Dendritic cell treated with granulocyte-macrophage colony-stimulating factor and Interleukin-4, amounts not matched to agents 40 ng/mL and 50 ng/mL, for 4 days (primary cell): Measurements from ENCODE around the gene TACC2.

ENCODE experiments used
- H3K27ac Mint-ChIP-seq: one replicate; pipeline ENCODE4 v1.8.0; 2022; ENCODE audit warnings: mild to moderate bottlenecking, mixed read lengths
- H3K27me3 Mint-ChIP-seq: one replicate; pipeline ENCODE4 v1.8.0; 2022; ENCODE audit warnings: mild to moderate bottlenecking, mixed read lengths
- H3K36me3 Mint-ChIP-seq: one replicate; pipeline ENCODE4 v1.8.0; 2022; ENCODE audit warnings: low read depth, mixed read lengths
- H3K4me1 Mint-ChIP-seq: one replicate; pipeline ENCODE4 v1.8.0; 2022; ENCODE audit warnings: low read depth, mixed read lengths
- H3K4me3 Mint-ChIP-seq: one replicate; pipeline ENCODE4 v1.8.0; 2022; ENCODE audit warnings: mild to moderate bottlenecking, moderate library complexity, mixed read lengths
- H3K9me3 Mint-ChIP-seq: one replicate; pipeline ENCODE4 v1.8.0; 2022; ENCODE audit warnings: mixed read lengths
- intact Hi-C: fragments of 100-400 bp; cut with micrococcal nuclease; formaldehyde crosslinking; loops from one replicate; pipeline ENCODE4 v1.15.0; 2022

TACC2 gene

DNA sequence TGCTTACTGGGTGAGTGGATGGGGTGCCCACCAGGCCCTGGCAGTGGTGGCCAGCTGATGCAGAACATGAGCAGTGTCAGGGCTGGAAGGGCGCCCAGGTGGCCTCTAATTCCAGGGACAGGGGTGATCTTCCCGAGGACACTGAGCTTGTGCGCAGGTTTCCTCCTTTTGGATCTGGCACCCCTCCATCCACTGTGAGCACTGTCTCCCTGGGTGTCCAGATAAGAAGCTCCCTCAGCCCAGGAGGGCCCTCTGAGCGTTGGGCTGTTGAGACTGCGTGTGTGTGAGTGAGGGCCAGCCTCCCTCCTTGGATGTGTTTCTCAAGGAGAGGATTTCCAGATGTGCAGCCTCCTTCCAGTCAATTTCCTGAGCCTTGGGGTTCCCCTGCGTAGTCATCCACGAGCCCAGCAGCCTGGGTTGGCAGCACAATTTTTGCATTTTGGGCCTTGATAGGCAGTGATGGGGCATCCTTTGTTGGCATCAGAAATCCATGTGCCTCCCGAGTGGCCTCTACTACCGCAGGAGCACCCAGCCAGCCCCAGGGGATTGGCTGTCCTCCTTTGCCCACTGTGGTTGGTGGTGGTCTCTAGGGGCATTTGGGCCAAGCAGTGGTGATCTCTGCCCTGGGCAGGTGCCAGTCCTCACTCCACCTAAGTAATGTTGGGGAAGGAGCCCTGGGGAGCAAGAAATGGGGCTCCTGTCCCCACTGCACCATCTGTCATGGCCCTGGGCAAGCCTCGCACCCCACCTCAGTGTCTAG is 261.2 kb downstream of the TACC2 start:
- Mint-ChIP-seq H3K36me3 (no peaks in the 10 kb centered on the region), H3K27me3 (no peaks in the 10 kb centered on the region), H3K27ac (no peak overlapping the region), H3K4me1 (no peaks in the 10 kb centered on the region), H3K4me3 (no peak overlapping the region), H3K9me3 (no peaks in the 10 kb centered on the region)
- intact Hi-C loops = no loop called here

DNA sequence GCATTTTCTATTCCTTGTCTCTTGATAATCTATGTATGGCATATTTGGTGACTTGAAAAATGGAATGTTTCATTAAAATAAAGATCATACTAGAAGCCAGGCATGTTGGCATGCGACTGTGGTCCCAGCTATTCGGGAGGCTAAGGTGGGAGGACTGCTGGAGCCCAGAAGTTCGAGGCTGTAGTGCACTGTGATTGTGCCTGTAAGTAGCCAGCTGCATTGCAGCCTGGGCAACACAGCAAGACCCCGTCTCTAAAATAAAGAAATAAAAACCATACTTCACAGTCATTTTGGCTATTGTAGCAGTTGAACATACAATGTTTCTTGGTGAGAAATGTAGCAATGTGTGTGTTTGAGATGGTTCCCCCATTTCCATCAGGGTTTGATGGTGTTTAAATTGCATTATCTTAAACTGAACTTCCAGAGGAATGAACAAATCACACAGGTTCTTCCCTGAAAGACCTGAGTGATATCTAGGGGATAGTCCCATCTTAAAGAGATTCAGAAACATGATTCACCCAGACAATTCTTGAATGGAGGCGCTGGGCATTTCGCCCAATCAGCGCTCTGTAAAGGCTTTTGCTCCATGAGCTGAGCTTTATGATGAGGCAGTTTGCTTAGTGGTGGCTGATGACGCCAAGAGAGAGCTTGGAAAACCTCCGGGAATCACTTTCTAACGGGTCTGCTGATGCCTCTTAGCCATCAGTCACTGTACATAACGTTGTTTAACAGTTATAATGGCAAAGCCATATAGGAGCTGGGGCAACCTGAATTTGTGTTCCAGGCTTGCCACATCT is 262.7 kb downstream of the TACC2 start:
- H3K9me3 Mint-ChIP-seq = no peaks in the 10 kb centered on the region
- H3K4me1 Mint-ChIP-seq = no peaks in the 10 kb centered on the region
- H3K36me3 Mint-ChIP-seq = no peaks in the 10 kb centered on the region
- H3K27me3 Mint-ChIP-seq = no peaks in the 10 kb centered on the region
- no peak overlapping the region for H3K27ac Mint-ChIP-seq
- intact Hi-C loops = no loop called here
- H3K4me3 Mint-ChIP-seq = no peak overlapping the region

DNA sequence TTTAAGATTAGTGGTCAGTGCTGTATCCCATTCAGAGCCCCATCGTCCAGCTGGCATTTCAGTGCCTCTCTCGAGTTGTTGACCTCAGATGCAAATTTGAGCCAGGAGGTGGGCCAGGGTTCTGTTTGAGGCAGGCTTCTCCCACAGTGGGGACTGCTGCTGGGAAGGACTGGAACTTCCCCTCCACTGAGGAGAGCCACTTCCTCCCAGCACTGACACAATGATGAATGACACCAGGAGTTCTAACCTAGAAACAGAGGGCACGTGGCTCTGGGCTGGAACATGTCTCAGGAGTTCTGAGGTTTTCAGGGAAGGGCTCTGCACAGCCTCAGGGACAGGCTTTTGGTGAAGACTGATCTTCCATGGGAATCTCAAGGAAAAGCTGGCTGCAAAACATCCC is 263.8 kb downstream of the TACC2 start:
- H3K4me3 Mint-ChIP-seq = no peak overlapping the region
- H3K27ac Mint-ChIP-seq = no peak overlapping the region
- no peaks in the 10 kb centered on the region for H3K36me3 Mint-ChIP-seq
- no peaks in the 10 kb centered on the region for H3K9me3 Mint-ChIP-seq
- no peaks in the 10 kb centered on the region for H3K27me3 Mint-ChIP-seq
- no peaks in the 10 kb centered on the region for H3K4me1 Mint-ChIP-seq
- intact Hi-C loops = no loop called here

DNA sequence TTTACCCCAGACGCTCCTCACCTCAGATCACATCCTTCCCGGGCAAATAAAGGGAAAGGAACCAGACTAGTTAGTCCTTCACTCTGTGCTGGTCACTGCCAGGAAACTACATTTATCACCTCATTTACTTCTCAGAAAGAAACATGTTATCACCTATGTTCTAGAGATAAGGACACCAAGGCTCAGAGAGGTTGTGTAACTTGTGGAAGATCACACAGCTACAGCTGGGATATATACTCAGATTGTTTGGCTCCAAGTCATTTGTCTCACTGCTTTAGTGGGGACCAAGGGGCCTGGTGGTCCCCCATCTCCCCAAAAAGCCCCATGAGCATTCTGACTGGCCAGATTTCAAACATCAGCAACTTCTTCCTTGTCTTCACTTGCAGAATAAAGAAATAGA is 264.6 kb downstream of the TACC2 start:
- no peaks in the 10 kb centered on the region for H3K4me1 Mint-ChIP-seq
- H3K4me3 Mint-ChIP-seq = no peak overlapping the region
- no peaks in the 10 kb centered on the region for H3K27me3 Mint-ChIP-seq

DNA sequence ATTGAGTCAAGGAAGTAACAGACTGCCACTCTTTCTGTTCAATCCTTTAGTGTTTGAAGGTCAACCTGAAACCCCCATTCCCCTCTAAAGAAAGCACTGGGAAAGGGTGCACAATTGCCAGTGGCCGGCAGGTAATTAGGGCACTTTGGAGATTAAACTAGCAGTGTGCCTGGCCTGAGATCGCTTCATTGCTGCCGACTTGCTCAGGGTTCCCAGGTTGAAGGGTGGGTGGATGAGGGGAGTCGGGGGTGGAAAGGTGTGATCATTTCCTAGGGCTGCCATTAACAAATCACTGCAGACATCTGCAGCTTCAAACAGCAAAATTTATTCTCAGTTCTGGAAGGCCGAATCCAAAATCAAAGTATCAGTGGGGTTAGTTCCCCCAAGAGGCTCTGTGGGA is 265.9 kb downstream of the TACC2 start:
- Mint-ChIP-seq H3K4me3 (no peak overlapping the region), H3K9me3 (no peaks in the 10 kb centered on the region), H3K27me3 (peaks cover 2% of the 10 kb centered on the region), H3K27ac (no peak overlapping the region), H3K36me3 (no peaks in the 10 kb centered on the region), H3K4me1 (no peaks in the 10 kb centered on the region)
- intact Hi-C loops = no loop called here

More for the DNA sequence above, 264.6 kb downstream of the TACC2 start:
- intact Hi-C loops = no loop called here
- Mint-ChIP-seq H3K9me3 (no peaks in the 10 kb centered on the region), H3K36me3 (no peaks in the 10 kb centered on the region), H3K27ac (no peak overlapping the region)

DNA sequence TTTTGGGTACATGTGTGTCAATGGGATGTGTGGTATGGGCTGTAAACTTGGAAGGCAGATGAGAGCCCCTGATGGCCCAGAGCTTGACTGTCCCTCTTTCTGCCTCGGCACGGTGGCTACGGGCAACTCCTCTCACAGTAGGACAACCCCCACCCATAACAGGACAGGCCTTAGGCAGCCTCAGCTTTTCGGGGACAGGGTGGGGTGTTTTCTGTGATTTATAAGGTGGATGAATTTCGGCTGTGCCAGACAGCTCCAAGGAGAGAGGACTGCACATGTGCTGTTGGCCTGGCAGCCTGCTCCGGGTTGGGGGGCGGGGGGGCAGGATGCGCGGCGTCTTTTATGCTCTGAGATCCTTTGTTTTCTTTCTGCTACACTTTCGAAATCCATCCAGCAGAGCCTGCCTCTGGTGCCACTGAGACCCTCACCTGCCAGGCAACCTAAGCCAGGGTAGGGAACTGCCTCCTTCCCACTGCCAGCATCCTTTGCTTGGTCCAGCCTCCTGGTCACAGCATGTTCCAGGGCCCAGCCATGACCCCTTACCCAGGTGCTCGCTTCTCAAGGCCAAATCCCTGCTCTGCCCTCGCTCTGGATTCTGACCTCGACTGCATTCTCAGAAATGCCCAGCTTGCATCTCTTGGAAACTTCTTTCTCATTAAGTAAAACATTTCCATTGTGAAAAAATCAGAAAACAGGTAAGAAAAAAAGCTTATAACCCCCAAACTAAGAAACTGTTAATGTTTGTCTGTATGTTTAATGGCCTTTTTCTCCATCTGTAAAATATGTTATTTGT is 266.7 kb downstream of the TACC2 start:
- Mint-ChIP-seq H3K4me3 (no peak overlapping the region), H3K27me3 (peaks cover 3% of the 10 kb centered on the region), H3K27ac (no peak overlapping the region), H3K9me3 (no peaks in the 10 kb centered on the region), H3K36me3 (no peaks in the 10 kb centered on the region), H3K4me1 (no peaks in the 10 kb centered on the region)
- intact Hi-C loops = no loop called here

DNA sequence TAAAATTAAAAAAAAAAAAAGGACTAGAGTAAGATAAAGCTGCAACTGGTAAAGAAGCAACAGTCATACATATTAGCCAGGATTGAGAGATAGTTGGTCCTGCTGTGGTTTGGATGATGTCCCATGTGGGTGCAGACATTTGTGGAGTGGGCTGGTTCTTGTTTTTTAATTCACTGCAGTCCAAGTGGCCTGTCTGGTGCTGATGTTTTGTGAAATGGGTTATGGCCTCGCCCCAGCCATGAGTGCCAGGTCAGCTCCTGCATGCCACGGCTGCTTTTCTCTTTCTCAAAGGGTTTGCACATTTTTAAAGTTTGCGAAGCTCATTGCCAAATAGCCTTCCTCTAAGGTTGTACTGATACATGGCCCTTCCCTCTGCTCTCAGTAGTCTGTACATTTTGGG is 268.1 kb downstream of the TACC2 start:
- Mint-ChIP-seq H3K9me3 (no peaks in the 10 kb centered on the region), H3K36me3 (no peaks in the 10 kb centered on the region), H3K27me3 (peaks cover 3% of the 10 kb centered on the region), H3K4me3 (no peak overlapping the region), H3K4me1 (no peaks in the 10 kb centered on the region), H3K27ac (no peak overlapping the region)
- intact Hi-C loops = no loop called here

DNA sequence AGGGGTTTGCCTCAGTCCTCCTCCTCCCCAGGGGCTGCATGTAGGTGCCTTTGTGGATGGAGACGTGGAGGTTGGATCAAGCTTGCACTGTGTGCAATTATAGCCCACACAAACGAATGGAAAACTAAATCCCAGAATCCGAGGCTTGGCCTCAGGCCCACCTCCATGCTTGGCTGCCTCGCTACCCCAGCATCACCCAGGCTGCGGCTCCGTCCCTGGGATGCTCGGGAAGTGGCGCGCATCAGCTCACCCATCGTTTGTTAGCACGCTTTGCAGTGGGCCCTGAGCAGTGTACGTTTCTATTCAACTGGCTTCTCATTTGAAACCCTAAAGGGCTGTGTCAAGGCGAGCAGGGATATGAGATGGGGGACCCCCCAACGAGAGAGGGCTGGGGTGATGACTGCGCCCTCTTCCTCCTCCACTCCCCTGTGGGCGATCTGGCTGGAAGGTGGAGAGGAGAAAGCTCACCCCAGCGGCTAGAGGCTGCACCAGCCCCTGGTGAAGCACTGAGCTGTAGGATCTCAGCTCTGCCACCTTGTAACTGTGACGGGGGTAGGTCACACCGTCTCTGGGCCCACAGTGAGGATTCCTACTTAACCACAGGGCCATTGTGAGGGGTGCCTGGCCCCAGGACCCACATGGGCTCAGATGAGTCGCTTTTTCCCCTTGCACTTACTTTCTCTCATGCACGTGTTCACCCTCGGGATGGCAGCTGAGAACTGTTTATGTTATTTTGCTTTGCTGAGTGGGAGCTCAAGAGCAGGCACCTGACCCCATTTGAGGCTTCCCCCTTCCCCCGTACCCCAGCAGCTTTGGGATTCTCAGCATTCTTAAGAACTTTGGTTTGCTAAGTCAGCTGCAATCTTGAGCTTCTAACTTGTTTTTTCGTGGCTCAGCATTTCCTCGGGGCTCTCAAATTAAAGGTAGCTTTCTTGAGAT is 269.4 kb downstream of the TACC2 start:
- Mint-ChIP-seq H3K36me3 (no peaks in the 10 kb centered on the region), H3K27me3 (peaks cover 8% of the 10 kb centered on the region), H3K4me1 (no peaks in the 10 kb centered on the region), H3K27ac (no peak overlapping the region), H3K4me3 (no peak overlapping the region), H3K9me3 (peaks cover 7% of the 10 kb centered on the region)
- intact Hi-C loops = no loop called here

DNA sequence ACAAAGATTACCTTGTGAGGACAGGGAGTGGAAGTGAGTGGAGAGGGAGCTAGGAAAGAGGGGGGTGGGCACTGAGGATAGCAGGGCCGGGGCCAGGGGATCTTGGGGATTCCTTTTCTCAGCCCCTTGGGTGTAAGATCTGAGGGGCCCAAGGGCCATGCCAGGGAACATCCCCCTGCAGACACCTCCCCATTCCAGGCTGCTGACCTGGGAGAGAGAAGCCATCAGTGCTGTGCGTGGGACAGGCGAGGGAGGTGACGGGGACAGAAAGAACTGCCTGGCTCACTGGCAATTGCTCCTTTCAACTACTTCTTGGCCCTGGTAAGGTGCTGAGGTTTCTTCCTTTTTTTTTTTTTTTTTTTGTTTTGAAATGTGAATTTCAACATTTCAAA is 270.1 kb downstream of the TACC2 start:
- intact Hi-C loops = no loop called here
- Mint-ChIP-seq H3K27me3 (peaks cover 8% of the 10 kb centered on the region), H3K36me3 (no peaks in the 10 kb centered on the region), H3K9me3 (peaks cover 10% of the 10 kb centered on the region), H3K4me3 (no peak overlapping the region), H3K4me1 (no peaks in the 10 kb centered on the region), H3K27ac (no peak overlapping the region)

DNA sequence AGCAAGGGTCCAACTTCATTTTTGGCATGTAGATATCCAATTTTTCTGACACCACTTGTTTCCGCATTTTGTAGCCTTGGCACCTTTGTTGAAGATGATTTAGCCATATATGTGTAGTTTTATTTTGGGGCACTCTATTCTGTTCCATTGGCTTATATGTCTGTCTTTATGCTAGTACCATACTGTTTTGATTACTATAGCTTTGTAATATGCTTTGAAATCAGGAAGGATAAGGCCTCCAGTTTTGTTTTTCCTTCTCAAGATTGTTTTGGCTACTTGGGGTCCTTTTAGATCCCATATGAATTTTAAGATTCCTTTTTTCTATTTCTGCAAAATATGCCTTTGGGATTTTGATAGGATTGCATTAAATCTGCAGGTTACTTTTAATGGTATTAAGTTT is 272.6 kb downstream of the TACC2 start:
- Mint-ChIP-seq H3K27me3 (peaks cover 10% of the 10 kb centered on the region), H3K27ac (no peak overlapping the region)
- intact Hi-C loops = no loop called here

DNA sequence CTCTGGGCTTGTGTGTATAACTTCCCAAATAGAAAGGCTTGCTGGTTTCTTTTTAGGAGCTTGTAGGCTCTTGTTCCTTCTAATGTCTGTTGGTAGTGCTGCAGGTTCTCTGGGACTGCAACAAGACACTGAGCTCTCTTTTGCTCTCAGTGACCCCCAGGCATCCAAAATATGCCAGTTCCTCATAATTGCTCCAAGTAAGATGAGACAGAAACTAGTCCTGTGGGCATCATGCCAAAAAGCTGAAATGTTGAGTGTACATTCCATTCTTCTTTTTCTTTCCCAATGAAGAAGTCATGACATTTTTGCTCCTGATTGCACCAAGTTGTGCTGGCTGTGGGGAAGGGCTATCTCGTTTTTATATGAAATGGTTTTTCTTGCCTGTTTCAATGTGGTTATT is 275.0 kb downstream of the TACC2 start:
- Mint-ChIP-seq H3K27me3 (peaks cover 10% of the 10 kb centered on the region), H3K9me3 (peaks cover 10% of the 10 kb centered on the region), H3K36me3 (no peaks in the 10 kb centered on the region), H3K4me3 (no peak overlapping the region), H3K27ac (no peak overlapping the region), H3K4me1 (no peaks in the 10 kb centered on the region)
- intact Hi-C loops = no loop called here

More for the DNA sequence above, 272.6 kb downstream of the TACC2 start:
- H3K4me1 Mint-ChIP-seq = no peaks in the 10 kb centered on the region
- H3K4me3 Mint-ChIP-seq = no peak overlapping the region
- H3K9me3 Mint-ChIP-seq = peaks cover 10% of the 10 kb centered on the region
- no peaks in the 10 kb centered on the region for H3K36me3 Mint-ChIP-seq

DNA sequence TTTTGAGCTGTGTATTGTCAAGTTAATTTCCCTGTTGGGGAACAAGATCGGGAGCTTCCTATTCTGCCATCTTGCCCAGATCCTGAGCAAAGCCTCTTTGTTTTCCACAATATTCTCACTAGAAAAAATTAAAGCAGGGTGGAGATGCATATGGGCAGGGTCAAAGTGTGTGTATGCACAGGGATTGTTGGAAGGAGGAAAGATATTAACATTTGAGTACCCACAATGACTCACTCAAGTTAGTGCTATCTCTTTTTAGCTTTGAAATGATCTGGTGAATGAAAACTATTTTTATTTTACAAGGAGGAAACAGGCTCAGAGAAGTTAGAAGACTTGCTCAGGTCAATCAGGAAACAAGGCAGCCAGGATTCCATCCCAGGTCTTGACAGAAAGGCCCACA is 275.5 kb downstream of the TACC2 start:
- Mint-ChIP-seq H3K4me1 (no peaks in the 10 kb centered on the region), H3K4me3 (no peak overlapping the region), H3K27ac (no peak overlapping the region), H3K9me3 (peaks cover 10% of the 10 kb centered on the region), H3K27me3 (peaks cover 10% of the 10 kb centered on the region), H3K36me3 (no peaks in the 10 kb centered on the region)
- intact Hi-C loops = no loop called here

DNA sequence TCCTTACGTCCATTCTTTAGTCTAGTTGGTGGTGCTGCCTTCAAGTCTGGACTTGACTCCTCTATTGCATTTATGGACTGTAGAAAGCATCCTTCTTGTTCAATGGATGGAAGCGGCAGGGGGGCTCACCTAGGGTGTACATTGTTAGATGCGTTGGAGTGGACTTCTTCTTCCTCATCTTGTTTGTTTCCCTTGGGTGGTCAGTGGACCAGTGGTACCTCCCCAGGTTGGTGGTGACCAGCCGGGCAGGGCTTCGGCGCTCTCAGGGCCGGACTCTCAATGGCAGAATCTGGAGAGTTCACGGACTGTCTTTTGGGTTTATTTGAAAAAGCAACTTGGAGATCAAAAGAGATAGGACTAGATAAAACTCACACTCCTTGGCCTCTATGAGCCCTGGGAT is 276.0 kb downstream of the TACC2 start:
- Mint-ChIP-seq H3K9me3 (peaks cover 10% of the 10 kb centered on the region), H3K36me3 (no peaks in the 10 kb centered on the region), H3K4me1 (no peaks in the 10 kb centered on the region), H3K27me3 (peaks cover 7% of the 10 kb centered on the region), H3K4me3 (no peak overlapping the region), H3K27ac (no peak overlapping the region)
- intact Hi-C loops = no loop called here
